IPS-NIHi11 (cell line): ENCODE results near the gene UBL5.

Source experiments
- DNase-seq: peaks from one replicate; pipeline ENCODE4 v3.0.0; 2012; ENCODE audit warnings: mixed read lengths, low spot score

UBL5 gene

GRCh38 chr19:9854282-9854846, 26.6 kb downstream of the UBL5 start:
- no peak for DNase-seq

GRCh38 chr19:9856609-9857008, 28.9 kb downstream of the UBL5 start:
- no peak for DNase-seq

GRCh38 chr19:9857076-9857721, 29.5 kb downstream of the UBL5 start:
- no peak for DNase-seq

- DNase-seq: no peak
These were observed 30.4 kb downstream of the UBL5 start for GRCh38 chr19:9857920-9858746.

- no peak for DNase-seq
These were observed 31.0 kb downstream of the UBL5 start for GRCh38 chr19:9858766-9859165.

- DNase-seq: no peak
These were observed 32.7 kb downstream of the UBL5 start for GRCh38 chr19:9860407-9860806.

GRCh38 chr19:9861503-9861902, 33.8 kb downstream of the UBL5 start:
- DNase-seq: no peak

- DNase-seq: no peak
These were observed 35.2 kb downstream of the UBL5 start for GRCh38 chr19:9862938-9863337.

- DNase-seq: no peak
These were observed 36.0 kb downstream of the UBL5 start for GRCh38 chr19:9863759-9864158.

- DNase-seq: no peak
These were observed 38.2 kb downstream of the UBL5 start for GRCh38 chr19:9865732-9866501.

GRCh38 chr19:9868983-9869617, 41.4 kb downstream of the UBL5 start:
- no peak for DNase-seq

GRCh38 chr19:9871626-9872338, 44.1 kb downstream of the UBL5 start:
- DNase-seq: no peak

- no peak for DNase-seq
These were observed 45.0 kb downstream of the UBL5 start for GRCh38 chr19:9872618-9873242.

- DNase-seq: no peak
These were observed 47.4 kb downstream of the UBL5 start for GRCh38 chr19:9875031-9875627.

GRCh38 chr19:9875796-9876195, 48.1 kb downstream of the UBL5 start:
- no peak for DNase-seq

- no peak for DNase-seq
These were observed 50.2 kb downstream of the UBL5 start for GRCh38 chr19:9877780-9878510.

GRCh38 chr19:9878511-9879196, 50.9 kb downstream of the UBL5 start:
- no peak for DNase-seq
